ENCODE data around the gene BORCS6.

The BORCS6 gene

DNA sequence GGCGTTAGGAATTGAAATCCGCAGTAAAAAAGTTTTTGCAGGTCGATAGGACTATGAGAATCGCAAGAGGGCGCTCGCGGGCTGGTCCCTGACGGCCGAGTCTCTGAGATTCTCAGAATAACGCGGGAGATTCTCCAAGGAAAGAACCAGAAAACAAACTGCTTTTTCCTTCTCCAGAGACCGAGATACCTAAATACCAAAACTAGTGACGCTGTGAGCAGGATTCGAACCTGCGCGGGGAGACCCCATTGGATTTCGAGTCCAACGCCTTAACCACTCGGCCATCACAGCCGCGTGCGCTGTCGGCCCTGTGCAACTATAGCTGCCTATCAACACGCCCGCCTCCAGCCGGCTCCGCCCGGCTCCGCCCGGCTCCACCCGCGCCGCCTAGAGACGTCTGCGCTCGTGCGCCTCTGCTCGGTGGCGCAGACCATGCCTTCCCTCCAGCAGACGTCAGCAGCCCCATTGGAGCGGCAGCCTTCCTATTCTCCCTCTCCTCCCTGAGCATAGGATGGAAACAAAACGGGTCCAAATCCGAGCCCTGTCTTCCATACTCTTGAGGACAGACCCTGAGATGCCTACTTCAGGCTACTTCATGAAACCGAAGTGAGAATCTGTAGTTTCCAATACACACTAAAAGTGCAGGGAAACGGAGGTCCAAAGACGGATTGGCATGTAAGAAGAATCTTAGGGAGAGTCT lies 51.2 kb downstream of the BORCS6 start:
- peak; percentile 85 for DNase-seq (ENCODE audit: low read depth, low spot score)
- H3K4me3 ChIP-seq (ENCODE audit: low read depth, low read length): peak overlapping the region; percentile 65
- ChIA-PET CTCF (interaction anchor here (0.7 to 5.0 kb wide), 24 partner anchors 11 to 159 kb away, joined by 3 to 49 read pairs (median 4); partner anchors contain the start of genes ALOXE3, HES7 and PER1), POLR2A (interaction anchor here (0.5 to 3.1 kb wide), 6 partner anchors 10 to 29 kb away, joined by 3 to 9 read pairs (median 4); partner anchors contain the start of gene PER1)
- TF ChIP-seq, protein P1, sequence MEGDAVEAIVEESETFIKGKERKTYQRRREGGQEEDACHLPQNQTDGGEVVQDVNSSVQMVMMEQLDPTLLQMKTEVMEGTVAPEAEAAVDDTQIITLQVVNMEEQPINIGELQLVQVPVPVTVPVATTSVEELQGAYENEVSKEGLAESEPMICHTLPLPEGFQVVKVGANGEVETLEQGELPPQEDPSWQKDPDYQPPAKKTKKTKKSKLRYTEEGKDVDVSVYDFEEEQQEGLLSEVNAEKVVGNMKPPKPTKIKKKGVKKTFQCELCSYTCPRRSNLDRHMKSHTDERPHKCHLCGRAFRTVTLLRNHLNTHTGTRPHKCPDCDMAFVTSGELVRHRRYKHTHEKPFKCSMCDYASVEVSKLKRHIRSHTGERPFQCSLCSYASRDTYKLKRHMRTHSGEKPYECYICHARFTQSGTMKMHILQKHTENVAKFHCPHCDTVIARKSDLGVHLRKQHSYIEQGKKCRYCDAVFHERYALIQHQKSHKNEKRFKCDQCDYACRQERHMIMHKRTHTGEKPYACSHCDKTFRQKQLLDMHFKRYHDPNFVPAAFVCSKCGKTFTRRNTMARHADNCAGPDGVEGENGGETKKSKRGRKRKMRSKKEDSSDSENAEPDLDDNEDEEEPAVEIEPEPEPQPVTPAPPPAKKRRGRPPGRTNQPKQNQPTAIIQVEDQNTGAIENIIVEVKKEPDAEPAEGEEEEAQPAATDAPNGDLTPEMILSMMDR (IDR thresholded peaks at IDR 0.05; ENCODE audit: insufficient read depth, low read length, missing control alignments): peak; percentile 79

DNA sequence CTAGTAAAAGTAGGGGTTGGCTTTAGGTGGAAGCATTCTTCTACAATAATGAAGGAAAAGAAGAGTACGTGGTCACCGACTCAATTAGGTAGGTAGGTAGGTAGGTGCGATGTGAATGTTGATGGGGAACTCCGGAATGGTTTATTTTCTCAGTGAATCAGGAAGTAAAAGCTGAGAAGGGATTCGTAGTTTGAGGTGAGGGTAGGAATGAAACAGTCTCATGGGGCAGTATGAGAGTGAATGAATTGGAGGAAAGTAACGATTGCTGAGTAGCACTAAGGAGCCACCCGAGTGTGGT lies 51.7 kb downstream of the BORCS6 start:
- TF ChIP-seq, protein P1 (IDR thresholded peaks at IDR 0.05; ENCODE audit: insufficient read depth, low read length, missing control alignments): no peak
- ChIA-PET CTCF (interaction anchor here (0.7 to 5.0 kb wide), 26 partner anchors 11 to 163 kb away, joined by 3 to 49 read pairs (median 4); partner anchors contain the start of genes ALOXE3, HES7, PER1 and TMEM107), POLR2A (interaction anchor here (1.0 to 1.1 kb wide), 2 partner anchors 13 to 14 kb away, joined by 3 to 4 read pairs; partner anchors contain the start of gene PER1)
- no peak for DNase-seq (ENCODE audit: low read depth, low spot score)
- H3K4me3 ChIP-seq (ENCODE audit: low read depth, low read length): peak overlapping the region; percentile 46

Data from AG04449 (cell line).